SHP77 (cell line): Measurements from ENCODE around the gene ALPP.
"Not testable (repeated sequence)": the region's sequence is repeated elsewhere in the genome, so short reads cannot be mapped to it uniquely, and the experiment has no call there.

Source experiments
- DNase-seq, 2 experiments: peaks; one replicate each; lab custom pipeline; 2025; lab: John Stamatoyannopoulos, UW

The ALPP gene

GRCh38 chr2:232381204-232382031 lies 2.9 kb downstream of the ALPP start:
- DNase-seq: not testable (repeated sequence)

- no peak for DNase-seq
These were observed 4.0 kb downstream of the ALPP start for GRCh38 chr2:232382331-232383225.

- DNase-seq: no peak
These were observed 5.9 kb downstream of the ALPP start for GRCh38 chr2:232384466-232384865.

- DNase-seq: not testable (repeated sequence)
These were observed 6.5 kb downstream of the ALPP start for GRCh38 chr2:232385058-232385457.

- no peak for DNase-seq
These were observed 7.3 kb downstream of the ALPP start for GRCh38 chr2:232385660-232386489.

- no peak for DNase-seq
These were observed 7.9 kb downstream of the ALPP start for GRCh38 chr2:232386490-232386739.

- DNase-seq: no peak
These were observed 8.3 kb downstream of the ALPP start for GRCh38 chr2:232386740-232387450.

GRCh38 chr2:232387451-232388171 lies 9.1 kb downstream of the ALPP start:
- no peak for DNase-seq

GRCh38 chr2:232388324-232388891 lies 9.9 kb downstream of the ALPP start:
- no peak for DNase-seq

- no peak for DNase-seq
These were observed 10.8 kb downstream of the ALPP start for GRCh38 chr2:232389327-232389726.

- no peak for DNase-seq
These were observed 12.1 kb downstream of the ALPP start for GRCh38 chr2:232390661-232391060.

GRCh38 chr2:232393556-232393955 lies 15.0 kb downstream of the ALPP start:
- no peak for DNase-seq

GRCh38 chr2:232394431-232394830 lies 15.9 kb downstream of the ALPP start:
- not testable (repeated sequence) for DNase-seq

GRCh38 chr2:232395586-232395985 lies 17.0 kb downstream of the ALPP start:
- DNase-seq: no peak

GRCh38 chr2:232396683-232397082 lies 18.1 kb downstream of the ALPP start:
- DNase-seq: no peak

- no peak for DNase-seq
These were observed 19.9 kb downstream of the ALPP start for GRCh38 chr2:232398293-232399034.

- peak in 1 of 2 experiments; percentile 3 for DNase-seq
These were observed 21.9 kb downstream of the ALPP start for GRCh38 chr2:232400256-232401015.

GRCh38 chr2:232402518-232402917 lies 24.0 kb downstream of the ALPP start:
- DNase-seq: no peak

GRCh38 chr2:232405943-232406510 lies 27.5 kb downstream of the ALPP start:
- no peak for DNase-seq
